Purkinje cell (primary cell): ENCODE results near the gene HINT2. TPM values are rescaled to one million over a fixed set of nuclear protein-coding genes. Genes with fewer than 3 reads are reported as not detected.

Experiments
- polyA plus RNA-seq: library from polyadenylated mRNA; unstranded; fragments of >200 nt; fragmentation: Nextera tagmentation; gene quantifications from 2 replicates; pipeline ENCODE4 v1.2.1, GENCODE V29; 2014

The HINT2 gene
- 14.5 and 34.4 TPM in 2 replicates for polyA plus RNA-seq

DNA sequence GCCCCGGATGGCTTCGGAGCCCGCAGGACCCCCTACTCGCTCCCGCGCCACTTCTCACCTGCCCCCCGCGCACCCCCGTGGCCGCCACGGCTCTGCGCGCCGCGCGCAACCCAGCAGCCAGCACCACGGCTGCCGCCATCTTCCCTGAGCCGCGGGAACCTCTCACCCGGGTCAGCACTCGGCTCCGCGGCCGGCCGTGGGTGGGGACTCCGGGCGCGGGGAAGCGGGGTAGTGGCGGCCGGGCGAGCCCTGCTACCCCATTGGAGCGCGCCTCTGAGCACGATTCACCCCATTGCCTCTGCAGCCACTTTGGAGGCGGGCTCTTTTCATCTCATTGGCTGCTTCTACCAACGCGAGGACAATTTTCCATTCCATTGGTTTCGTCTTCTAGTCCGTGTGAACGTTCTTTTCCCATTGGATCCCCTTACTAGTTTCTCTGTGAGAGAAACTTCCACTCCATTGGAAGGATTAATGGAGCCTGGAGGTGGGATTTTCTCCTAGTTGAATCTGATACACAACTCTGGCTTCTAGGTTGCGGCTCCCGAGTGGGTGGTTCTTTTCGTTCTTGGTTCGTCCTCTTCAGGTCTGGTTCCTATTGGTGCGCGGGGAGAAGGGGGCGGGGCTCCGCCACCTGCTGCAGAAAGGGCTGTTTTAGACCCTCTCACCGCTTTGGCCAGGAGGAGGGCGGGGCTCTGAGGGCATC is at the start of gene HINT2:
Gene HINT2, minus strand, starts transcription at position 202 of the 703 bp plus-strand sequence. Its CDS starts 63 bp downstream, at position 139.

DNA sequence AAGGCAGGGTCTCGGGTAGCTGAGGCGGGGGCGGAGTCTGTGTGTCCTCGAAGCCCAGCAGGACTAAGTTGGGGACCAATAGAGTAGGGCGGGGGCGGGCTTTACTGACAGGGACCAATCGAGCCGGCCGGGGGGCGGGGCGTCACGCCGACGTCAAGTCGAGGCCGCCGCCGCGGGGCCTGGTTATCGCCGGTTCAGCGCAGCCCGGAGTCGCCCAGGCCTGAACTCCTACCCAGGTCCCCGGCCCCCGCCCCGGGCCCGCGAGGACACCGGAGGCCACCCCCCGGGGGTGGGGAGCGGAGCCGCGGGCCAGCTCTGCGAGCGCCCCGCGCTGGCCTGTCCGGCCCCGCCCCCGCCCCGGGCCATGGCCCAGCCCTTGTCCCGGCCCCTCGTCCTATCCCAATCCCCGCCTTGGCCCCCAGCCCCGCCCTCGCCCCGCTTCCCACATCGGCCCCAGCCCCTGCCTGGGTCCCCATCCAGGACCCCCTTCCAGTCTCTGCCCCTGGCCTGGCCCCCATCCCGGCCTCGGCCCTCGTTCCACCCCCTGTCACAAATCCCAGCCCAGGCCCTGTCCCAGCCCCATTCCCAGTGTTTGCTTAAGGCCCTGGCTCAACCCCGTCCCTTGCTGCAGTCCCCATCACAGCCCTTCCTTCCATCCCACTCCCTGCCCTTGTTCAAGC is 14.4 kb upstream of the HINT2 start, which contains the start of gene TMEM8B:
Gene TMEM8B, plus strand, starts transcription at position 145 of the 680 bp plus-strand sequence. Its CDS starts 220 bp downstream, at position 365.

DNA sequence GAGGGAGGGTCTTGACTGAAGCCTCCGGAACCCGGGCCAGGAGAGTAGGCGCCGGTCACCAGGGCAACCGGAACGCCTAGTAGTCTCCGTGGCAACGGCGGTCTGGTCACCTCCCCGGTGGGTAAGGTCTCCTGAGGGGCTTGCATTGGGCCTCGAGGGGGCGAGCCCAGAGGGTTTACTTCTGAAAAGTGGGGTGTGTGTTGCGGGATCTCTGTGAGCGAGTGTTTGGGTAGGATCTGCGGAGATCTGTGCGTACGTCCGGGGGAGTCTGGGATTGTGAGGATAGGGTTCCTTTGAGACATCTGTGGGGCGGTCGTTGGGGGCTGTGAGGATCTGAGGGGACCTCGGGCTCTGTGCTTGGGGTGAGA is 13.9 kb upstream of the HINT2 start, which contains the start of gene FAM221B:
Gene FAM221B, minus strand, starts transcription at position 17 of the 368 bp plus-strand sequence. CDS start 2,571 bp downstream, outside the sequence.

DNA sequence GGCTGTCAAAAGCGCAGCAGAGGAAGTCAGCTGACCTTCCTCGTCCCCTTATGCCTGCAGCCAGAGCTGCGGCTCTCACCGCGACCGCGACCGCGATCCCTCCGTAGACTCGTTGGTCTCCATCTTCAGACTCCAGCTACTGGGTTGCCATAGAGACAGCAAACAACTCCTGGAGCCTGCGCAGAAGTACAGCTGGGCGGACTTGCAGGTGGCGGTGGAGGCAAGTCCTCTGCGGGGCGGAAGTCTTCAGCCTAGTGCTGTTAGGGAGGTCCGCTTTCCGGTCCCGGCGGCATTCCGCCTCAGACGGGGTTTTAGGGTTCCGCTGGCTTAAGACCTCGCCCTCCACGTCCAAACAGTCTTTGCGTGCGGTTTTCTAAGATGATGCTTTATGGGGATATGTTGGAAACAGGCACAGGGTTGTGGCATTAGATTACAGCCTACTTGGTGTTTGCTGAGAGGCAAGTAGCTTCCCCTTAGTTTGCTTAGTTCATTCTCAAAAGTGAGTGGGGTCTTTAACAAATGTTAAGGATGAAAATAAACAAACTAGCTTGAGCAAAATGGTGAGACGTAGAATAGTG is 2.7 kb downstream of the HINT2 start, which contains the start of gene SPAG8:
Gene SPAG8, minus strand, starts transcription at position 238 of the 578 bp plus-strand sequence. Its CDS starts 115 bp downstream, at position 123.

DNA sequence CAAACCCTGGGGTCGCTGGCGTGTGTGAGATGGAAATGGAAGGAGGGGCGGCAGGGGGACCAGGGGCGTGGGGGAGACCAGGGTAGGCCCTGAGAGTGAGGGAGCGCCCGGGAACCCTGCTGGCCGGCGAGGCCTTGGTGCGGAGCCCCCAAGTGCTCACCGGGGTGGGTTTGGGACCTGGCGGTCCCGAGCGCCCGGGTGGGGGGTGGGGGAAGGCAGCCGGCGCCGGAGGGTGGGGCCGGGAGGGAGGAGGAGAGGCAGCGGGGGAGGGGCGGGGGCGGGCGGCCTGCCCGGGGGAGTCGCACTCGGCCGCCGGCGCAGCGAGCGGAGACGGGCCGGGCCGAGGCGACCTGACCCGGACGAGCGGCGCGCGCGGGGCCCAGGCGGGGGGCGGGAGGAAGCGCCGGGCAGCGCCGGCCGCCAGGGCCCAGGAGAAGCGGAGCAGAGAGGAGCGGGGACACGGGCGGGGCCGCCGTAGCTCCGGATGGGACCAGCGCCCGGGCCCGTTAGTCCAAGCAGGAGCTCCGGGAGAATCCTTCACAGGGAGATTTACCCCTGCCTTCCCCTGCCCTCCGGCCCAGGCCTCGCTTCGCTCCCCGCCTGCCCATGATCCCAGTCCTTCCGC is 23.4 kb downstream of the HINT2 start, which contains the start of gene NPR2:
Gene NPR2, plus strand, starts transcription at position 295 of the 625 bp plus-strand sequence. CDS start 818 bp downstream, outside the sequence.

Other genes starting within 250 kb of the HINT2 start
- 2.9 and 3.3 TPM in 2 replicates for gene TESK1, start 209.8 kb downstream of the HINT2 start, polyA plus RNA-seq
- not detected in 2 replicates for gene CD72, start 196.6 kb downstream of the HINT2 start, polyA plus RNA-seq
- gene SIT1, start 164.1 kb downstream of the HINT2 start, polyA plus RNA-seq: not detected in 2 replicates
- not detected in 2 replicates for gene RMRP, start 157.0 kb downstream of the HINT2 start, polyA plus RNA-seq
- gene CCDC107, start 156.8 kb downstream of the HINT2 start, polyA plus RNA-seq: 6.2 and 18.5 TPM in 2 replicates
- gene ARHGEF39, start 149.8 kb downstream of the HINT2 start, polyA plus RNA-seq: 0.21 TPM in 1 of 2 replicates, not detected in the other
- gene CA9, start 141.1 kb downstream of the HINT2 start, polyA plus RNA-seq: not detected in 2 replicates
- gene TPM2, start 125.1 kb downstream of the HINT2 start, polyA plus RNA-seq: 11.3 and 17.9 TPM in 2 replicates
- 0.22 and 1.1 TPM in 2 replicates for gene TLN1, start 82.8 kb downstream of the HINT2 start, polyA plus RNA-seq
- 14.3 and 17.7 TPM in 2 replicates for gene CREB3, start 82.4 kb downstream of the HINT2 start, polyA plus RNA-seq
- 41.6 and 47.0 TPM in 2 replicates for gene GBA2, start 65.8 kb downstream of the HINT2 start, polyA plus RNA-seq
- 0.98 and 2.6 TPM in 2 replicates for gene RGP1, start 65.8 kb downstream of the HINT2 start, polyA plus RNA-seq
- 5.6 TPM in 1 of 2 replicates, not detected in the other for gene MSMP, start 60.8 kb downstream of the HINT2 start, polyA plus RNA-seq
- 13.5 and 29.0 TPM in 2 replicates for gene NPR2, start 23.5 kb downstream of the HINT2 start, polyA plus RNA-seq
- 1.3 and 6.8 TPM in 2 replicates for gene SPAG8, start 2.8 kb downstream of the HINT2 start, polyA plus RNA-seq
- gene FAM221B, start 13.7 kb upstream of the HINT2 start, polyA plus RNA-seq: not detected in 2 replicates
- 7.1 and 9.0 TPM in 2 replicates for gene TMEM8B, start 14.2 kb upstream of the HINT2 start, polyA plus RNA-seq
- not detected in 2 replicates for gene OR13J1, start 55.4 kb upstream of the HINT2 start, polyA plus RNA-seq
- gene HRCT1, start 91.2 kb upstream of the HINT2 start, polyA plus RNA-seq: not detected in 2 replicates
- 0.42 and 0.52 TPM in 2 replicates for gene SPAAR, start 94.4 kb upstream of the HINT2 start, polyA plus RNA-seq
- not detected in 2 replicates for gene OR2S2, start 143.1 kb upstream of the HINT2 start, polyA plus RNA-seq
- gene RECK, start 221.9 kb upstream of the HINT2 start, polyA plus RNA-seq: 3.4 and 4.3 TPM in 2 replicates